ENCODE results near the gene TM9SF4. TPM values are rescaled to one million over a fixed set of nuclear protein-coding genes. Genes with fewer than 3 reads are reported as not detected.

TM9SF4 gene
- total RNA-seq, 2 donors from 2014 or later = 77.2 to 84.8 TPM

- H3K36me3 Mint-ChIP-seq (ENCODE audit: low read depth) = no peaks in the 10 kb centered on the region
- H3K9me3 Mint-ChIP-seq = no peaks in the 10 kb centered on the region
- Histone ChIP-seq H3K9me3 (ENCODE audit: control insufficient read depth, low read length) (no peaks in the 10 kb centered on the region), H3K27ac (ENCODE audit: low read depth, low read length) (no peak overlapping the region), H3K4me3 (ENCODE audit: low read length) (no peak overlapping the region), H3K27me3 (ENCODE audit: control insufficient read depth, insufficient read depth, low read length, poor library complexity, severe bottlenecking) (peaks cover 6% of the 10 kb centered on the region), H3K4me1 (ENCODE audit: control insufficient read depth, insufficient read depth, low read length) (no peaks in the 10 kb centered on the region), H3K36me3 (ENCODE audit: control insufficient read depth, insufficient read depth, low read length) (no peaks in the 10 kb centered on the region), H3K9ac (ENCODE audit: extremely low read depth, low read length, poor library complexity, severe bottlenecking) (no peak overlapping the region)
- H3K4me3 Mint-ChIP-seq = no peak overlapping the region
- DNase-seq = no peak
- no peaks in the 10 kb centered on the region for H3K27me3 Mint-ChIP-seq (ENCODE audit: insufficient read depth)
- TF ChIP-seq CTCF (conservative IDR thresholded peaks at IDR 0.05) = no peak
- 92 to 98% methylated on average over 5 to 6 of the region's 6 CpGs for WGBS, 2 experiments (ENCODE audit: insufficient coverage in 1 of 2, insufficient read length in 1 of 2)
- no peak overlapping the region for H3K27ac Mint-ChIP-seq
- no peaks in the 10 kb centered on the region for H3K4me1 Mint-ChIP-seq
Measured at GRCh38 chr20:32083469-32083868, 26.0 kb upstream of the TM9SF4 start.

DNA sequence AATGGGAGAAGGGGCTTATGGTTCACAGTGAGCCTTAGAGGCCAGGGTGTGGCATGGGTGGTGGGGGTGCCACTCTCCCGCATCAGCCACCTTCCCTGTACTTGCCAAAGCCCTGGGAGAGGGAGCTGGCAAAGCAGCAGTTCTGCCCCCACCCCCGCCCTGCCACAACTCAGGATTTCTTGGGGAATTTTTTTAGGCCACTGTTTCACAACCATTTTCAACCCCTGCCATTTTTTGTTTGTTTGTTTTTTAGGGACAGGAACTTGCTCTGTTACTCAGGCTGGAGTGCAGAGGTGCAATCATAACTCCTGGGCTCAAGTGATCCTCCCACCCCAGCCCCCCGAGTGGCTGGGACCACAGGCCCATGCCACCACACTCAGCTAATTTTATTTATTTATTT, 22.4 kb upstream of the TM9SF4 start:
- Histone ChIP-seq H3K36me3 (ENCODE audit: control insufficient read depth, insufficient read depth, low read length) (no peaks in the 10 kb centered on the region), H3K9ac (ENCODE audit: extremely low read depth, low read length, poor library complexity, severe bottlenecking) (no peak overlapping the region), H3K4me3 (ENCODE audit: low read length) (no peak overlapping the region), H3K27me3 (ENCODE audit: control insufficient read depth, insufficient read depth, low read length, poor library complexity, severe bottlenecking) (peaks cover 6% of the 10 kb centered on the region), H3K4me1 (ENCODE audit: control insufficient read depth, insufficient read depth, low read length) (no peaks in the 10 kb centered on the region), H3K27ac (ENCODE audit: low read depth, low read length) (no peak overlapping the region), H3K9me3 (ENCODE audit: control insufficient read depth, low read length) (no peaks in the 10 kb centered on the region)
- no peak overlapping the region for H3K27ac Mint-ChIP-seq
- 80 to 92% methylated on average over 1 to 3 of the region's 3 CpGs for WGBS, 2 experiments (ENCODE audit: insufficient coverage in 1 of 2, insufficient read length in 1 of 2)
- H3K4me3 Mint-ChIP-seq = no peak overlapping the region
- no peak for DNase-seq
- peaks cover 2% of the 10 kb centered on the region for H3K27me3 Mint-ChIP-seq (ENCODE audit: insufficient read depth)
- peaks cover 11% of the 10 kb centered on the region for H3K4me1 Mint-ChIP-seq
- H3K9me3 Mint-ChIP-seq = no peaks in the 10 kb centered on the region
- no peak for TF ChIP-seq CTCF (conservative IDR thresholded peaks at IDR 0.05)
- H3K36me3 Mint-ChIP-seq (ENCODE audit: low read depth) = no peaks in the 10 kb centered on the region

GRCh38 chr20:32088759-32089158, 20.8 kb upstream of the TM9SF4 start:
- H3K27me3 Mint-ChIP-seq (ENCODE audit: insufficient read depth) = peaks cover 10% of the 10 kb centered on the region
- WGBS, 2 experiments (ENCODE audit: insufficient coverage in 1 of 2, insufficient read length in 1 of 2) = 94 to 100% methylated on average over 1 to 3 of the region's 3 CpGs
- H3K27ac ChIP-seq (ENCODE audit: low read depth, low read length) = no peak overlapping the region
- H3K4me3 Mint-ChIP-seq = no peak overlapping the region
- DNase-seq = no peak
- H3K9ac ChIP-seq (ENCODE audit: extremely low read depth, low read length, poor library complexity, severe bottlenecking) = no peak overlapping the region
- H3K4me1 ChIP-seq (ENCODE audit: control insufficient read depth, insufficient read depth, low read length) = no peaks in the 10 kb centered on the region
- H3K9me3 ChIP-seq (ENCODE audit: control insufficient read depth, low read length) = no peaks in the 10 kb centered on the region
- no peak overlapping the region for H3K27ac Mint-ChIP-seq
- H3K36me3 ChIP-seq (ENCODE audit: control insufficient read depth, insufficient read depth, low read length) = no peaks in the 10 kb centered on the region
- peaks cover 11% of the 10 kb centered on the region for H3K4me1 Mint-ChIP-seq
- no peak for TF ChIP-seq CTCF (conservative IDR thresholded peaks at IDR 0.05)
- no peaks in the 10 kb centered on the region for H3K36me3 Mint-ChIP-seq (ENCODE audit: low read depth)
- H3K4me3 ChIP-seq (ENCODE audit: low read length) = no peak overlapping the region
- H3K9me3 Mint-ChIP-seq = no peaks in the 10 kb centered on the region
- no peaks in the 10 kb centered on the region for H3K27me3 ChIP-seq (ENCODE audit: control insufficient read depth, insufficient read depth, low read length, poor library complexity, severe bottlenecking)

Data from endodermal cell (in vitro differentiated cells).